H9 (cell line): ENCODE measurements around the gene SMAD6. TPM values are rescaled to one million over a fixed set of nuclear protein-coding genes. Genes with fewer than 3 reads are reported as not detected.
A peak's percentile ranks its signal among the peaks of the same experiment; 100 is the strongest.

Experiments
- DNase-seq: peaks from one replicate; pipeline ENCODE4 v3.0.0-alpha.2; 2017
- H2AFZ ChIP-seq: one replicate; pipeline ENCODE4 v1.6.1; 2013; ENCODE audit warnings: mild to moderate bottlenecking, low read length, control low read depth, moderate library complexity
- H2AK5ac ChIP-seq: 2 replicates; pipeline ENCODE4 v1.6.1; 2013; ENCODE audit warnings: low read length, control low read depth, mixed read lengths; ENCODE audit not compliant: insufficient read length
- H2BK120ac ChIP-seq: one replicate; pipeline ENCODE4 v1.6.1; 2013; ENCODE audit warnings: low read depth, mild to moderate bottlenecking, low read length, control low read depth, inconsistent platforms; ENCODE audit not compliant: poor library complexity, severe bottlenecking
- H2BK12ac ChIP-seq: 2 replicates; pipeline ENCODE4 v1.6.1; 2013; ENCODE audit warnings: low read length, control low read depth, mixed read lengths, low read depth; ENCODE audit not compliant: insufficient read length
- H2BK15ac ChIP-seq: 2 replicates; pipeline ENCODE4 v1.6.1; 2013; ENCODE audit warnings: low read depth, low read length, control low read depth
- H2BK20ac ChIP-seq: one replicate; pipeline ENCODE4 v1.6.1; 2013; ENCODE audit warnings: low read depth, mild to moderate bottlenecking, low read length, control low read depth, inconsistent platforms; ENCODE audit not compliant: poor library complexity, severe bottlenecking
- H2BK5ac ChIP-seq: 2 replicates; pipeline ENCODE4 v1.6.1; 2013; ENCODE audit warnings: low read length, control low read depth, mixed read lengths; ENCODE audit not compliant: insufficient read length
- H3K14ac ChIP-seq: 2 replicates; pipeline ENCODE4 v1.6.1; 2013; ENCODE audit warnings: low read length, control low read depth; ENCODE audit not compliant: insufficient read depth
- H3K18ac ChIP-seq: 2 replicates; pipeline ENCODE4 v1.6.1; 2013; ENCODE audit warnings: low read depth, mild to moderate bottlenecking, mixed read lengths, low read length, control low read depth; ENCODE audit not compliant: insufficient read length
- H3K23ac ChIP-seq: 2 replicates; pipeline ENCODE4 v1.6.1; 2013; ENCODE audit warnings: low read length, control low read depth, mixed read lengths, low read depth; ENCODE audit not compliant: insufficient read length
- H3K23me2 ChIP-seq: 2 replicates; pipeline ENCODE4 v1.6.1; 2013; ENCODE audit warnings: low read depth, mild to moderate bottlenecking, mixed read lengths, low read length, control low read depth; ENCODE audit not compliant: insufficient read length, poor library complexity, severe bottlenecking
- H3K27ac ChIP-seq: 2 replicates; pipeline ENCODE4 v1.5.1; 2013; ENCODE audit warnings: low read length, control low read depth, mixed read lengths, low read depth; ENCODE audit not compliant: insufficient read length
- H3K27me3 ChIP-seq: 2 replicates; pipeline ENCODE4 v1.6.1; 2013; ENCODE audit warnings: low read length, control low read depth, inconsistent platforms; ENCODE audit not compliant: insufficient read depth
- H3K4ac ChIP-seq: 2 replicates; pipeline ENCODE4 v1.6.1; 2013; ENCODE audit warnings: low read depth, mild to moderate bottlenecking, control low read depth, inconsistent platforms, low read length, moderate library complexity
- H3K4me1 ChIP-seq: 2 replicates; pipeline ENCODE4 v1.6.1; 2013; ENCODE audit warnings: low read length, control low read depth, inconsistent platforms; ENCODE audit not compliant: insufficient read depth
- H3K4me2 ChIP-seq: 2 replicates; pipeline ENCODE4 v1.6.1; 2013; ENCODE audit warnings: low read length, control low read depth, mixed read lengths; ENCODE audit not compliant: insufficient read length, insufficient read depth
- H3K56ac ChIP-seq: 2 replicates; pipeline ENCODE4 v1.6.1; 2013; ENCODE audit warnings: low read depth, mild to moderate bottlenecking, mixed read lengths, low read length, control low read depth; ENCODE audit not compliant: insufficient read length
- H3K79me1 ChIP-seq: 2 replicates; pipeline ENCODE4 v1.6.1; 2013; ENCODE audit warnings: low read depth, mild to moderate bottlenecking, moderate library complexity, low read length, control low read depth, inconsistent platforms; ENCODE audit not compliant: insufficient read depth, poor library complexity, severe bottlenecking
- H3K79me2 ChIP-seq: 2 replicates; pipeline ENCODE4 v1.6.1; 2013; ENCODE audit warnings: low read length, control low read depth, inconsistent platforms; ENCODE audit not compliant: insufficient read depth
- H3K9ac ChIP-seq: 2 replicates; pipeline ENCODE4 v1.6.1; 2013; ENCODE audit warnings: low read length, control low read depth, mixed read lengths; ENCODE audit not compliant: insufficient read length; ENCODE audit errors: extremely low read depth
- H3K9me3 ChIP-seq: one replicate; pipeline ENCODE4 v1.6.1; 2013; ENCODE audit warnings: low read depth, low read length, inconsistent platforms; ENCODE audit not compliant: control insufficient read depth
- H3T11ph ChIP-seq: one replicate; pipeline ENCODE4 v1.6.1; 2013; ENCODE audit warnings: mild to moderate bottlenecking, low read length, control low read depth, inconsistent platforms
- H4K20me1 ChIP-seq: one replicate; pipeline ENCODE4 v1.6.1; 2013; ENCODE audit not compliant: control insufficient read depth, insufficient read length, insufficient read depth
- H4K5ac ChIP-seq: 2 replicates; pipeline ENCODE4 v1.6.1; 2013; ENCODE audit warnings: low read depth, mild to moderate bottlenecking, mixed read lengths, low read length, control low read depth; ENCODE audit not compliant: insufficient read length
- H4K8ac ChIP-seq: replicated peaks from 2 replicates; pipeline ENCODE4 v1.6.1; 2013; ENCODE audit warnings: low read length, control low read depth, mixed read lengths, low read depth; ENCODE audit not compliant: insufficient read length
- H4K91ac ChIP-seq: 2 replicates; pipeline ENCODE4 v1.6.1; 2013; ENCODE audit warnings: low read depth, mild to moderate bottlenecking, moderate library complexity, mixed read lengths, low read length, control low read depth; ENCODE audit not compliant: insufficient read length
- H3K27ac Mint-ChIP-seq, 3 experiments: 2 replicates in 2 of 3; 3 replicates in 1 of 3; pipeline ENCODE4 v1.8.0; 2020 to 2021; ENCODE audit warnings: mixed read lengths in 3 of 3, mild to moderate bottlenecking in 1 of 3, moderate library complexity in 1 of 3
- H3K27me3 Mint-ChIP-seq: 2 replicates; pipeline ENCODE4 v1.8.0; 2021; ENCODE audit warnings: low read depth, mild to moderate bottlenecking, moderate library complexity, mixed read lengths
- H3K36me3 Mint-ChIP-seq, 3 experiments: 2 replicates in 2 of 3; 3 replicates in 1 of 3; pipeline ENCODE4 v1.8.0; 2020 to 2021; ENCODE audit warnings: low read depth in 3 of 3, mixed read lengths in 3 of 3; ENCODE audit not compliant: insufficient read depth in 1 of 3
- H3K4me1 Mint-ChIP-seq, 2 experiments: 2 replicates each; pipeline ENCODE4 v1.8.0; 2020; ENCODE audit warnings: mixed read lengths in 2 of 2
- H3K4me3 Mint-ChIP-seq, 2 experiments: 2 replicates in 1 of 2; 3 replicates in 1 of 2; pipeline ENCODE4 v1.8.0; 2020 to 2021; ENCODE audit warnings: mild to moderate bottlenecking in 2 of 2, mixed read lengths in 2 of 2, moderate library complexity in 1 of 2
- H3K9me3 Mint-ChIP-seq, 2 experiments: 2 replicates in 1 of 2; 3 replicates in 1 of 2; pipeline ENCODE4 v1.8.0; 2020; ENCODE audit warnings: mild to moderate bottlenecking in 2 of 2, mixed read lengths in 2 of 2, moderate library complexity in 1 of 2
- CTCF ChIP-seq: fragments of 200-600 bp; sonication (generic); conservative IDR thresholded peaks from 3 replicates; pipeline ENCODE4 v1.8.0; 2021; ENCODE audit warnings: antibody characterized with exemption, mild to moderate bottlenecking
- WGBS: extraction: QIAGEN DNeasy Blood & Tissue Kit; methylation state at CpG from one replicate; pipeline ENCODE4 v1.1.7; 2013; ENCODE audit warnings: missing lambda C conversion rate, low lambda C conversion rate, mixed read lengths; ENCODE audit not compliant: insufficient read length; ENCODE audit errors: extremely low coverage; 5-methylcytosine and 5-hydroxymethylcytosine counted together
- total RNA-seq: library from RNA; stranded (reverse); gene quantifications from 2 replicates; pipeline ENCODE4 v1.2.1, GENCODE V29; 2021

SMAD6 gene
- total RNA-seq, 1 experiment from 2014 or later: 6.0 TPM

GRCh38 chr15:66679657-66680108, 22.4 kb upstream of the SMAD6 start:
- Histone ChIP-seq H2AK5ac (no peak overlapping the region), H2BK12ac (no peak overlapping the region), H2BK15ac (no peak overlapping the region), H3T11ph (no peak overlapping the region), H3K4me2 (no peak overlapping the region), H4K91ac (no peak overlapping the region), H3K27me3 (no peaks in the 10 kb centered on the region), H3K56ac (no peak overlapping the region), H3K23ac (no peak overlapping the region), H2BK5ac (no peak overlapping the region), H3K9ac (no peak overlapping the region), H4K8ac (no peak overlapping the region), H4K5ac (no peak overlapping the region), H3K14ac (no peak overlapping the region), H3K79me2 (no peaks in the 10 kb centered on the region), H3K23me2 (no peaks in the 10 kb centered on the region), H3K27ac (no peak overlapping the region), H2BK20ac (no peak overlapping the region), H3K4me1 (no peaks in the 10 kb centered on the region), H2AFZ (no peak overlapping the region), H2BK120ac (no peak overlapping the region), H3K79me1 (no peaks in the 10 kb centered on the region), H3K9me3 (no peaks in the 10 kb centered on the region), H3K4ac (no peak overlapping the region), H3K18ac (no peak overlapping the region), H4K20me1 (no peaks in the 10 kb centered on the region)
- peaks cover 12 to 24% of the 10 kb centered on the region in 2 experiments for H3K4me1 Mint-ChIP-seq
- peak overlapping the region in 1 of 2 experiments; percentile 21; a peak in 1 of 5 replicates for H3K4me3 Mint-ChIP-seq
- peak overlapping the region in 2 of 3 experiments; percentile 78 to 79; a peak in 3 of 7 replicates for H3K27ac Mint-ChIP-seq
- WGBS: no CpG with 5 or more reads among the region's 10 CpGs
- peaks cover 13% of the 10 kb centered on the region for H3K27me3 Mint-ChIP-seq
- H3K9me3 Mint-ChIP-seq: peaks cover 6 to 11% of the 10 kb centered on the region in 2 experiments
- DNase-seq: peak; percentile 46
- peaks cover 0 to 13% (median 6%) of the 10 kb centered on the region in 3 experiments; a peak in 5 of 7 replicates for H3K36me3 Mint-ChIP-seq
- no peak for TF ChIP-seq CTCF
